ENCODE results near the gene ILDR1. TPM values are rescaled to one million over a fixed set of nuclear protein-coding genes. Genes with fewer than 3 reads are reported as not detected.

ILDR1 gene
- total and polyA plus RNA-seq, 10 of the 15 experiments (the other 5 are each of a cell fraction or from before 2014, with no cell fraction given) = 1.3 to 12.0 (median 7.0) TPM

DNA sequence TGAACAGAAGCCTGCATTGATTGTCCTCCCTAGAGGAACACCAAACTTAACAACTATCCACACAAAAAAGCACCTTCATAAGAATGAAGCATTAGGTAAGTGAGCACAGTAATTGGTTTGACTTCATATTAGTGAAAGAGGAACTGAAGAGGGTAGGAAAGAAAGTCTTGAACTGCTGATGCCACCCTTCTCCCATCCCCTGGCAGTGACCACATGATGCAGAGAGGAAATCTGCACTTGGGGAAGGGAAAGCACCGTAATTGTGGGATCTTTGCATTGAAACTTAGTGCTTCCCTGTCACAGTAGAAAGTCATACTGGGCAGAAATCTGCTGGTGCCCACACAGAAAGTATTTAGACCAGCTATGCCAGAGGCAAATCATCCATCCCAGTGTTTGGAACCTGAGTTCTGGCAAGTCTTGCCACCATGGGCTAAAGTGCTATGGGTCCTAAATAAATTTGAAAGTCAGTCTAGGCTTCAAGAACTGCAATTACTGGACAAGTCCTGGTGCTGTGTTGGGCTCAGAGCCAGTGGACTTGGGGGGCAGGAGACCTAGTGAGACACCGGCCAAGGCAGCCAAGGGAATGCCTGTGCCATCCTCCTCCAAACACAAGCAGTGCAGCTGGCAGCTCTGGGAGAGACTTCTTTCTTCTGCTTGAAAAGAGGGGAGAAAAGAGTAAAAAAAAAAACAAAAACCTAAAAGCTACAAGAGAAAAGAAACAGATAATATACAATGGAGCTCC lies 64.2 kb downstream of the ILDR1 start (continued):
- TF ChIP-seq, protein P1, sequence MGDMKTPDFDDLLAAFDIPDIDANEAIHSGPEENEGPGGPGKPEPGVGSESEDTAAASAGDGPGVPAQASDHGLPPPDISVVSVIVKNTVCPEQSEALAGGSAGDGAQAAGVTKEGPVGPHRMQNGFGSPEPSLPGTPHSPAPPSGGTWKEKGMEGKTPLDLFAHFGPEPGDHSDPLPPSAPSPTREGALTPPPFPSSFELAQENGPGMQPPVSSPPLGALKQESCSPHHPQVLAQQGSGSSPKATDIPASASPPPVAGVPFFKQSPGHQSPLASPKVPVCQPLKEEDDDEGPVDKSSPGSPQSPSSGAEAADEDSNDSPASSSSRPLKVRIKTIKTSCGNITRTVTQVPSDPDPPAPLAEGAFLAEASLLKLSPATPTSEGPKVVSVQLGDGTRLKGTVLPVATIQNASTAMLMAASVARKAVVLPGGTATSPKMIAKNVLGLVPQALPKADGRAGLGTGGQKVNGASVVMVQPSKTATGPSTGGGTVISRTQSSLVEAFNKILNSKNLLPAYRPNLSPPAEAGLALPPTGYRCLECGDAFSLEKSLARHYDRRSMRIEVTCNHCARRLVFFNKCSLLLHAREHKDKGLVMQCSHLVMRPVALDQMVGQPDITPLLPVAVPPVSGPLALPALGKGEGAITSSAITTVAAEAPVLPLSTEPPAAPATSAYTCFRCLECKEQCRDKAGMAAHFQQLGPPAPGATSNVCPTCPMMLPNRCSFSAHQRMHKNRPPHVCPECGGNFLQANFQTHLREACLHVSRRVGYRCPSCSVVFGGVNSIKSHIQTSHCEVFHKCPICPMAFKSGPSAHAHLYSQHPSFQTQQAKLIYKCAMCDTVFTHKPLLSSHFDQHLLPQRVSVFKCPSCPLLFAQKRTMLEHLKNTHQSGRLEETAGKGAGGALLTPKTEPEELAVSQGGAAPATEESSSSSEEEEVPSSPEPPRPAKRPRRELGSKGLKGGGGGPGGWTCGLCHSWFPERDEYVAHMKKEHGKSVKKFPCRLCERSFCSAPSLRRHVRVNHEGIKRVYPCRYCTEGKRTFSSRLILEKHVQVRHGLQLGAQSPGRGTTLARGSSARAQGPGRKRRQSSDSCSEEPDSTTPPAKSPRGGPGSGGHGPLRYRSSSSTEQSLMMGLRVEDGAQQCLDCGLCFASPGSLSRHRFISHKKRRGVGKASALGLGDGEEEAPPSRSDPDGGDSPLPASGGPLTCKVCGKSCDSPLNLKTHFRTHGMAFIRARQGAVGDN (IDR thresholded peaks at IDR 0.05) = no peak
- TF ChIP-seq GATAD2B (conservative IDR thresholded peaks at IDR 0.05; ENCODE audit: low read depth) = peak; percentile 40; the same call in 1 of the 2 replicates
- TF ChIP-seq ATF7 (IDR thresholded peaks at IDR 0.05; ENCODE audit: low read depth) = peak; percentile 80
- TF ChIP-seq SPI1 (IDR thresholded peaks at IDR 0.05; ENCODE audit: borderline replicate concordance, insufficient read depth, low read depth, low read length) = peak; percentile 78
- peak; percentile 45; the same call in 1 of the 2 replicates for TF ChIP-seq NBN (IDR thresholded peaks at IDR 0.05)
- no peak for TF ChIP-seq KLF5 (IDR thresholded peaks at IDR 0.05; ENCODE audit: partially characterized antibody)
- TF ChIP-seq SIX5 (IDR thresholded peaks at IDR 0.05; ENCODE audit: low read depth, low read length, severe bottlenecking) = no peak
- TF ChIP-seq EED (IDR thresholded peaks at IDR 0.05; ENCODE audit: low read depth) = peak; percentile 64
- TF ChIP-seq RB1 (IDR thresholded peaks at IDR 0.05; ENCODE audit: borderline replicate concordance) = no peak
- TF ChIP-seq RELB (IDR thresholded peaks at IDR 0.05; ENCODE audit: low read depth) = peak; percentile 80
